Thyroid gland (tissue), 4 donors: Measurements from ENCODE around the gene SFN.

Experiments used
- POLR2A ChIP-seq, 2 donors: fragments of 450-650 bp; IDR thresholded peaks; one replicate each; pipeline ENCODE4 v1.6.1; 2017; ENCODE audit warnings: antibody characterized with exemption in 2 of 2, mild to moderate bottlenecking in 2 of 2, moderate library complexity in 1 of 2
- TF ChIP-seq, protein P1 (sequence below), 6 experiments: fragments of 200-600 bp in 3 of 6; fragments of 450-650 bp in 3 of 6; sonication (generic) in 3 of 6; IDR thresholded peaks; one replicate each; pipeline ENCODE4 v1.5.1; 2016 to 2019; ENCODE audit warnings: antibody characterized with exemption in 6 of 6, mild to moderate bottlenecking in 2 of 6, inconsistent platforms in 1 of 6, moderate library complexity in 1 of 6

DNA sequence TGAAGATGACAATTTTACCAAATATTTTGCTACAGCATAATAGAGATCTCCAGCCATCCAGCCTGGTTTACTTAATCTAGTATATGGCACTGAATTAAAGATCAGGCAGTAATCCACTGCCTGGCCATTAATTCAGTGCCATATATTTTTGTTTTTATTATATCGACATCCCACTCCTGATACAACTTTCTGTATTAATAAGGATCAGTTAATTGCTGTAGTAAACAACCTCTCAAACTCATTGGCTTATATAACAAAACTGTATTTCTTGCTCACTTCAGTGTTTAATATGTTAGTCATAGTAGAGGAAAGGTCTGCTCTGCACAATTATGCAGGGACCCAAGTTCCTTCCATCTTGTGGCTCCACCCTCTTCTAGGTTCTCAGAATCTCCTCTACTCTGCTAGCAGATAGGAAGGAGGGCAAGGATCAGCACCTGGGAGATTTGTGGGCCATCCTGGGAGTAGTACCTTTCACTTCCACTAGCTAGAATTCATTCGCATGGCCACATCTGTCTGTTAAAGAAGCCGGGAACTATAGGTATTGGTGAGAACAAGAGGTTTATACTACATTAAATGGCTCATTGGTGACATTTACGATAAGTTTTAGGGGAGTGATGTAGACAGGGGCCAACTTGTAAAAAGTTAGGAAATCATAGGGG, 40.1 kb upstream of the SFN start:
- TF ChIP-seq, protein P1, sequence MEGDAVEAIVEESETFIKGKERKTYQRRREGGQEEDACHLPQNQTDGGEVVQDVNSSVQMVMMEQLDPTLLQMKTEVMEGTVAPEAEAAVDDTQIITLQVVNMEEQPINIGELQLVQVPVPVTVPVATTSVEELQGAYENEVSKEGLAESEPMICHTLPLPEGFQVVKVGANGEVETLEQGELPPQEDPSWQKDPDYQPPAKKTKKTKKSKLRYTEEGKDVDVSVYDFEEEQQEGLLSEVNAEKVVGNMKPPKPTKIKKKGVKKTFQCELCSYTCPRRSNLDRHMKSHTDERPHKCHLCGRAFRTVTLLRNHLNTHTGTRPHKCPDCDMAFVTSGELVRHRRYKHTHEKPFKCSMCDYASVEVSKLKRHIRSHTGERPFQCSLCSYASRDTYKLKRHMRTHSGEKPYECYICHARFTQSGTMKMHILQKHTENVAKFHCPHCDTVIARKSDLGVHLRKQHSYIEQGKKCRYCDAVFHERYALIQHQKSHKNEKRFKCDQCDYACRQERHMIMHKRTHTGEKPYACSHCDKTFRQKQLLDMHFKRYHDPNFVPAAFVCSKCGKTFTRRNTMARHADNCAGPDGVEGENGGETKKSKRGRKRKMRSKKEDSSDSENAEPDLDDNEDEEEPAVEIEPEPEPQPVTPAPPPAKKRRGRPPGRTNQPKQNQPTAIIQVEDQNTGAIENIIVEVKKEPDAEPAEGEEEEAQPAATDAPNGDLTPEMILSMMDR (IDR thresholded peaks at IDR 0.05), result no peak
- TF ChIP-seq POLR2A (IDR thresholded peaks at IDR 0.05), result no peak
